GM18870 (cell line): ENCODE measurements around the gene CALU.

Experiments
- ATAC-seq: cut with Tn5 transposase; IDR thresholded peaks from one replicate; pipeline ENCODE4 v1.9.1; 2021; ENCODE audit warnings: moderate library complexity; ENCODE audit not compliant: unreplicated experiment

CALU gene

GRCh38 chr7:128745706-128746105, 6.5 kb downstream of the CALU start:
- no peak for ATAC-seq

- no peak for ATAC-seq
These were observed 8.3 kb downstream of the CALU start for GRCh38 chr7:128747327-128748079.

GRCh38 chr7:128752251-128752650, 13.1 kb downstream of the CALU start:
- ATAC-seq = no peak

- ATAC-seq = no peak
These were observed 16.1 kb downstream of the CALU start for GRCh38 chr7:128755075-128755818.

GRCh38 chr7:128755819-128756476, 16.8 kb downstream of the CALU start:
- ATAC-seq = no peak

- ATAC-seq = no peak
These were observed 18.0 kb downstream of the CALU start for GRCh38 chr7:128757203-128757602.

- ATAC-seq = no peak
These were observed 19.4 kb downstream of the CALU start for GRCh38 chr7:128758553-128758952.

- ATAC-seq = no peak
These were observed 20.1 kb downstream of the CALU start for GRCh38 chr7:128759242-128759641.

- no peak for ATAC-seq
These were observed 24.4 kb downstream of the CALU start for GRCh38 chr7:128763541-128763940.

GRCh38 chr7:128767475-128768110, 28.4 kb downstream of the CALU start:
- ATAC-seq = no peak

- no peak for ATAC-seq
These were observed 31.1 kb downstream of the CALU start for GRCh38 chr7:128770233-128770632.

- ATAC-seq = no peak
These were observed 34.4 kb downstream of the CALU start for GRCh38 chr7:128773604-128774003.

- ATAC-seq = no peak
These were observed 35.0 kb downstream of the CALU start for GRCh38 chr7:128774029-128774689.

GRCh38 chr7:128774921-128775320, 35.8 kb downstream of the CALU start:
- no peak for ATAC-seq

GRCh38 chr7:128775744-128776474, 36.8 kb downstream of the CALU start, which contains the start of gene OPN1SW:
Gene OPN1SW (minus strand): TSS chr7:128775794. CDS start chr7:128775781, 13 bp downstream.
- ATAC-seq = no peak

GRCh38 chr7:128777156-128778123, 38.3 kb downstream of the CALU start:
- no peak for ATAC-seq

- ATAC-seq = no peak
These were observed 39.8 kb downstream of the CALU start for GRCh38 chr7:128778946-128779345.

- no peak for ATAC-seq
These were observed 42.0 kb downstream of the CALU start for GRCh38 chr7:128781126-128781525.

- ATAC-seq = no peak
These were observed 42.7 kb downstream of the CALU start for GRCh38 chr7:128781851-128782250.
